Measurements from ENCODE around the gene CD99L2. TPM values are rescaled to one million over a fixed set of nuclear protein-coding genes. Genes with fewer than 3 reads are reported as not detected.

CD99L2 gene
- total RNA-seq, 6 experiments from 2014 or later, result 25.5 to 53.6 (median 33.0) TPM

DNA sequence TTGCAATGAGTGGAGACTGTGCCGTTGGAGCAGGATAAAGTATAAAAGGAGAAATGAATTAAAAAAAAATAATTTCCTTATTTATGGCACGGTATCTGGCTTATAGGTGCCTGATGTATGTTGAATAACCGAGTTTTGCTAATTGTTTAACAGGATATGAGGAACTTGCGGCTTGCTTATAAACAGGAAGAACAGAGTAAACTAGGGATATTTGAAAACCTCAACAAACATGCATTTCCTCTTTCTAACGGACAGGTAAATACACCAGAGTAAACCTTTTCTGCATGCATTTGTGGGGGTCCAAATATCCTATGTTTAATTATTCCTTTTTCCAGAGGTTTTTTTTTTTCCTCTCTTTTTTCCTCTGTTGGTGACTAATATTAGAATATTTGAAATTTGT lies 168.5 kb downstream of the CD99L2 start:
- Histone ChIP-seq H3K4me3 (no peak overlapping the region), H3K4me1 (no peaks in the 10 kb centered on the region), H3K9me3 (no peaks in the 10 kb centered on the region), H3K27ac (no peak overlapping the region), H3K27me3 (no peaks in the 10 kb centered on the region), H3K36me3 (peaks cover 0 to 28% (median 4%) of the 10 kb centered on the region in 4 donors)
- no peak for DNase-seq
- no peak for ATAC-seq
- no peak for TF ChIP-seq POLR2A (IDR thresholded peaks at IDR 0.05)
- WGBS (ENCODE audit: insufficient coverage, low coverage, low lambda C conversion rate, missing lambda C conversion rate), result 61% methylated on average over 5 of the region's 5 CpGs
- intact Hi-C loops (cut with DNase I), result no loop called here

DNA sequence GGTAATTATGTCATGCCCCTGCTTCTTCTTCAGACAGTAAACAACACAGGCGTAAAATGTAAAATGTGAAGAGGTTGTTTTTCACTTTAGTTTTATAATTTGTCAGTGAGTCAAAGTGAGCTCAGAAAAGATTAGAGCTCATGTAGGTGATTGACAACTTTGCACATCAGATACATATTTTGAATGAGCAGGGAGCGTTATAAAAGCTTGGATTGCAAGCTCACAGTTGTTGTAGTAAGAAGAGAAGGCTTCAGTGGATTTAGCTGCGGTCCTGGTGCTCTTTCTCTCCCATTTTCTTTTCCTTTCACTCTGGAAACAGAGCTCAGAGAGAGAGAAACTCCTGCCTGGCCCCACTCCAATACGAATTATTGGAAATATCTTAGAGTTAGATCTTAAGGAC lies 178.8 kb downstream of the CD99L2 start:
- H3K27me3 ChIP-seq, result no peaks in the 10 kb centered on the region
- no peaks in the 10 kb centered on the region for H3K9me3 ChIP-seq
- no peaks in the 10 kb centered on the region for H3K36me3 ChIP-seq
- 51% methylated on average over 4 of the region's 4 CpGs for WGBS (ENCODE audit: insufficient coverage, low coverage, low lambda C conversion rate, missing lambda C conversion rate)
- H3K27ac ChIP-seq, result no peak overlapping the region
- intact Hi-C loops (cut with DNase I), result no loop called here
- TF ChIP-seq, protein P1, sequence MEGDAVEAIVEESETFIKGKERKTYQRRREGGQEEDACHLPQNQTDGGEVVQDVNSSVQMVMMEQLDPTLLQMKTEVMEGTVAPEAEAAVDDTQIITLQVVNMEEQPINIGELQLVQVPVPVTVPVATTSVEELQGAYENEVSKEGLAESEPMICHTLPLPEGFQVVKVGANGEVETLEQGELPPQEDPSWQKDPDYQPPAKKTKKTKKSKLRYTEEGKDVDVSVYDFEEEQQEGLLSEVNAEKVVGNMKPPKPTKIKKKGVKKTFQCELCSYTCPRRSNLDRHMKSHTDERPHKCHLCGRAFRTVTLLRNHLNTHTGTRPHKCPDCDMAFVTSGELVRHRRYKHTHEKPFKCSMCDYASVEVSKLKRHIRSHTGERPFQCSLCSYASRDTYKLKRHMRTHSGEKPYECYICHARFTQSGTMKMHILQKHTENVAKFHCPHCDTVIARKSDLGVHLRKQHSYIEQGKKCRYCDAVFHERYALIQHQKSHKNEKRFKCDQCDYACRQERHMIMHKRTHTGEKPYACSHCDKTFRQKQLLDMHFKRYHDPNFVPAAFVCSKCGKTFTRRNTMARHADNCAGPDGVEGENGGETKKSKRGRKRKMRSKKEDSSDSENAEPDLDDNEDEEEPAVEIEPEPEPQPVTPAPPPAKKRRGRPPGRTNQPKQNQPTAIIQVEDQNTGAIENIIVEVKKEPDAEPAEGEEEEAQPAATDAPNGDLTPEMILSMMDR (IDR thresholded peaks at IDR 0.05), result no peak
- TF ChIP-seq POLR2A (IDR thresholded peaks at IDR 0.05), result no peak
- no peak overlapping the region for H3K4me3 ChIP-seq
- DNase-seq (no peak), ATAC-seq (no peak)
- peaks cover 0 to 7% (median 0%) of the 10 kb centered on the region in 4 donors for H3K4me1 ChIP-seq

Other genes with a start within 250 kb of the CD99L2 start
- gene MTMR1, start 205.3 kb downstream of the CD99L2 start, total RNA-seq, result 10 to 100 TPM in 3 of 6 experiments, 1 to 10 TPM in 3; 7.6 to 11.2 (median 9.4) TPM
- gene HMGB3, start 84.7 kb upstream of the CD99L2 start, total RNA-seq, result 10 to 100 TPM; 22.6 to 58.8 (median 26.5) TPM